ENCODE measurements around the gene CRYGS.
"Not testable (repeated sequence)": the region's sequence is repeated elsewhere in the genome, so short reads cannot be mapped to it uniquely, and the experiment has no call there.

Gene CRYGS

GRCh38 chr3:186552408-186553031, 8.3 kb upstream of the CRYGS start:
- DNase-seq: no peak

GRCh38 chr3:186551387-186551786, 7.2 kb upstream of the CRYGS start:
- DNase-seq: no peak

GRCh38 chr3:186549497-186549896, 5.3 kb upstream of the CRYGS start:
- DNase-seq: no peak

- DNase-seq: no peak
Observed at GRCh38 chr3:186540835-186541226, 3.3 kb downstream of the CRYGS start.

- peak; percentile 93 for DNase-seq
Observed at GRCh38 chr3:186540221-186540834, 3.9 kb downstream of the CRYGS start.

GRCh38 chr3:186538779-186539178, 5.4 kb downstream of the CRYGS start:
- no peak for DNase-seq

- no peak for DNase-seq
Observed at GRCh38 chr3:186536883-186537844, 7.0 kb downstream of the CRYGS start.

- DNase-seq: no peak
Observed at GRCh38 chr3:186534113-186534669, 10.0 kb downstream of the CRYGS start.

- no peak for DNase-seq
Observed at GRCh38 chr3:186532598-186533072, 11.5 kb downstream of the CRYGS start.

GRCh38 chr3:186531694-186532093, 12.5 kb downstream of the CRYGS start:
- DNase-seq: not testable (repeated sequence)

- no peak for DNase-seq
Observed at GRCh38 chr3:186530415-186530814, 13.8 kb downstream of the CRYGS start.

- DNase-seq: no peak
Observed at GRCh38 chr3:186529201-186529999, 14.8 kb downstream of the CRYGS start.

GRCh38 chr3:186526256-186526606, 17.9 kb downstream of the CRYGS start:
- DNase-seq: no peak

GRCh38 chr3:186525369-186526255, 18.6 kb downstream of the CRYGS start:
- no peak for DNase-seq

- no peak for DNase-seq
Observed at GRCh38 chr3:186524616-186525015, 19.6 kb downstream of the CRYGS start.

GRCh38 chr3:186523434-186523833, 20.7 kb downstream of the CRYGS start:
- DNase-seq: no peak

- no peak for DNase-seq
Observed at GRCh38 chr3:186523022-186523421, 21.2 kb downstream of the CRYGS start.

- peak; percentile 44 for DNase-seq
Observed at GRCh38 chr3:186520957-186521842, 23.0 kb downstream of the CRYGS start.

GRCh38 chr3:186520431-186520830, 23.7 kb downstream of the CRYGS start:
- no peak for DNase-seq

- DNase-seq: no peak
Observed at GRCh38 chr3:186519021-186519658, 25.0 kb downstream of the CRYGS start.
